ENCODE measurements around the gene IL1RAPL1.
"Not testable (repeated sequence)": the region's sequence is repeated elsewhere in the genome, so short reads cannot be mapped to it uniquely, and the experiment has no call there.

Gene IL1RAPL1

GRCh38 chrX:28628120-28628519 lies 40.9 kb downstream of the IL1RAPL1 start:
- DNase-seq (ENCODE audit: low spot score): no peak

GRCh38 chrX:28638775-28639174 lies 51.5 kb downstream of the IL1RAPL1 start:
- DNase-seq (ENCODE audit: low spot score): no peak

- DNase-seq (ENCODE audit: low spot score): no peak
Measured at GRCh38 chrX:28639451-28639850, 52.2 kb downstream of the IL1RAPL1 start.

- no peak for DNase-seq (ENCODE audit: low spot score)
Measured at GRCh38 chrX:28649541-28649940, 62.3 kb downstream of the IL1RAPL1 start.

- DNase-seq (ENCODE audit: low spot score): no peak
Measured at GRCh38 chrX:28651186-28651585, 63.9 kb downstream of the IL1RAPL1 start.

- DNase-seq (ENCODE audit: low spot score): no peak
Measured at GRCh38 chrX:28659269-28659668, 72.0 kb downstream of the IL1RAPL1 start.

GRCh38 chrX:28665778-28666177 lies 78.5 kb downstream of the IL1RAPL1 start:
- DNase-seq (ENCODE audit: low spot score): no peak

GRCh38 chrX:28668303-28668702 lies 81.1 kb downstream of the IL1RAPL1 start:
- DNase-seq (ENCODE audit: low spot score): no peak

GRCh38 chrX:28668957-28669356 lies 81.7 kb downstream of the IL1RAPL1 start:
- no peak for DNase-seq (ENCODE audit: low spot score)

- DNase-seq (ENCODE audit: low spot score): no peak
Measured at GRCh38 chrX:28670074-28670473, 82.8 kb downstream of the IL1RAPL1 start.

GRCh38 chrX:28675173-28675572 lies 87.9 kb downstream of the IL1RAPL1 start:
- no peak for DNase-seq (ENCODE audit: low spot score)

GRCh38 chrX:28693101-28693500 lies 105.9 kb downstream of the IL1RAPL1 start:
- no peak for DNase-seq (ENCODE audit: low spot score)

- no peak for DNase-seq (ENCODE audit: low spot score)
Measured at GRCh38 chrX:28697732-28698131, 110.5 kb downstream of the IL1RAPL1 start.

GRCh38 chrX:28701222-28701621 lies 114.0 kb downstream of the IL1RAPL1 start:
- no peak for DNase-seq (ENCODE audit: low spot score)

GRCh38 chrX:28706964-28707363 lies 119.7 kb downstream of the IL1RAPL1 start:
- no peak for DNase-seq (ENCODE audit: low spot score)

- DNase-seq (ENCODE audit: low spot score): no peak
Measured at GRCh38 chrX:28709421-28709820, 122.2 kb downstream of the IL1RAPL1 start.

- no peak for DNase-seq (ENCODE audit: low spot score)
Measured at GRCh38 chrX:28717864-28718263, 130.6 kb downstream of the IL1RAPL1 start.

GRCh38 chrX:28718450-28718849 lies 131.2 kb downstream of the IL1RAPL1 start:
- DNase-seq (ENCODE audit: low spot score): no peak

GRCh38 chrX:28719620-28720019 lies 132.4 kb downstream of the IL1RAPL1 start:
- no peak for DNase-seq (ENCODE audit: low spot score)

GRCh38 chrX:28752330-28752729 lies 165.1 kb downstream of the IL1RAPL1 start:
- DNase-seq (ENCODE audit: low spot score): no peak

GRCh38 chrX:28756175-28756574 lies 168.9 kb downstream of the IL1RAPL1 start:
- DNase-seq (ENCODE audit: low spot score): no peak

GRCh38 chrX:28756647-28757046 lies 169.4 kb downstream of the IL1RAPL1 start:
- DNase-seq (ENCODE audit: low spot score): no peak

- no peak for DNase-seq (ENCODE audit: low spot score)
Measured at GRCh38 chrX:28757290-28757689, 170.0 kb downstream of the IL1RAPL1 start.

GRCh38 chrX:28766561-28766960 lies 179.3 kb downstream of the IL1RAPL1 start:
- not testable (repeated sequence) for DNase-seq (ENCODE audit: low spot score)

- DNase-seq (ENCODE audit: low spot score): no peak
Measured at GRCh38 chrX:28773807-28774206, 186.6 kb downstream of the IL1RAPL1 start.
